Measurements from ENCODE around the gene RBP5.

Gene RBP5

DNA sequence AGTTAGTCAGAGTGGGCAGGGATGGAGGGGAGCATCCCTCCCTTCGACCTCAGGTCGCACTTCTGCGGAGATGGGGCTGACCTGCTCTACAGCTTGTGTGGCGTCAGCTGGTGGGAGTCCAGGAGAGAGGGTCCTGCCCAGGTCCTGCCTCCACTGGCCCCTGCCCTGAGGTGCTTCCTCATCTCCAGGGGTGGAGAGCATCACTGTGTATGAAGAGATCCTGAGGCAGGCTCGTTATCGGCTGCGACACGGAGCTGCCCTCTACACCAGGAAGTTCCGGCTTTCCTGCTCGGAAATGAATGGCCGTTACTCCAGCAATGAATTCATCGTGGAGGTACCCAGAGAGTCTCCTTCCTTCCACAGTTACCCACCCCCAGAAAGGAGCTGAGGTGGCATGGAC lies 21.7 kb upstream of the RBP5 start:
- intact Hi-C loops (cut with DNase I): no loop called here
- DNase-seq: no peak

DNA sequence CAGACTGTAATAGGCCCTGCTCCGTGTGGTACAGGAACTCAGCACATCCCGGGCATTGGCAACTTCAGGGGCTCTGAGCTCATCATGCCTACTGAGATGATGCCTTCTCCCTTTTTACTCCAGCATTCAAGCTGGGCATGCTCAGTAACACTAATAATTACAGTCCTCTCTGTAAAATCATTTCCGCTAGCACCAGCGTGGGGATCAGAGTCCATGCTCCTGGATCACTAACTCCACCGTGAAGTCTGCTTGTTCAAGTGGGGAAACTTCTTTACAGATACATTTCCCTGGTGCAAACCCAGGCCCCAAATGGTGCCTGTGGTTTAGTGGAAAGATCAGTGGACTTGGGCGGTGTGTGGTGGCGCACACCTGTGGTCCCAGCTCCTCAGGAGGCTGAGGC lies 18.2 kb upstream of the RBP5 start:
- DNase-seq: no peak
- intact Hi-C loops (cut with DNase I): no loop called here

GRCh38 chr12:7146228-7146627 lies 17.5 kb upstream of the RBP5 start:
- intact Hi-C loops (cut with DNase I): no loop called here

DNA sequence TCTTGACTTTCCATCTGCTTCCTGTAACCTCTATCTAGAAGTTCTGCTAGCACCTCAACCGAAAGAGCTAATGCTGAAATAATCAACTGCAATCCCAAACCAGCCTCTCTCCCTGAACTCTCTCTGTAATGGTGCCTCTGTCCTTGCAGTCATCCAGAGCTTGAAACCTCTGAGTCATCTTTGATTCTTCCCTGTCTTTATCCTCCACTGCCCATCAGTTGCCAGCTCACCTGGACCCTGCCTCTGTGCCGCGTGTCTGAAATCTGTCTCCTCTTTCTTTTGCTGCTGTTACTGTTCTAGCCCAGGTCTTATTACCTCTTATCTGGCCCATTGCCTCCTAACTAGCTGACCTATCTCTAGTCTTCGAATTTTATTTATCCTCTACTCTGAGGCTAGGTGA lies 17.0 kb upstream of the RBP5 start:
- intact Hi-C loops (cut with DNase I): no loop called here
- DNase-seq: no peak

More at GRCh38 chr12:7146228-7146627, 17.5 kb upstream of the RBP5 start:
- peak in 1 of 42 donors; percentile 8 for DNase-seq

GRCh38 chr12:7144414-7145120 lies 15.9 kb upstream of the RBP5 start:
- peak in 2 of 42 donors; percentile 10 to 30 for DNase-seq
- intact Hi-C loops (cut with DNase I): loop anchor here (5.0 kb wide), 1 partner anchor 43 kb away; the partner anchor contains the start of gene PEX5

DNA sequence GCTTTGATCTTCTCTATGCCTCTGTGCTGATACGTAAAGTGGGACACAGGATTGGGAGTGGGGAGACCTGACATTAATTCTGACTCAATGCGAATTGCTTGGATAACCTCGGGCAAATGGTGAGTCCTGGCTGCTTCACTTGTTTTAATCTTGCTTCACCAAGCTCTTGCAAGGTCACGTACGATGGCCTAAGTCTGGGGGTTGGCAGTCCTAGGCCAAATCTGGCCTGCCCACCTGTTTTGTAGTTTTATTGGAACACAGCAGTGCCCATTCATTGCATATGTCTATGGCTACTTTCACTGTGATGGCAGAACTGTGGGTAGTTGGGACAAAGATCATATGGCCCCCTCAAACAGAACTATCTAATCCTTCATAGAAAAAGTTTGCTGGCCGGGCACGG lies 14.9 kb upstream of the RBP5 start:
- intact Hi-C loops (cut with DNase I): loop anchor here (5.0 kb wide), 1 partner anchor 44 kb away; the partner anchor contains the start of gene PEX5

DNA sequence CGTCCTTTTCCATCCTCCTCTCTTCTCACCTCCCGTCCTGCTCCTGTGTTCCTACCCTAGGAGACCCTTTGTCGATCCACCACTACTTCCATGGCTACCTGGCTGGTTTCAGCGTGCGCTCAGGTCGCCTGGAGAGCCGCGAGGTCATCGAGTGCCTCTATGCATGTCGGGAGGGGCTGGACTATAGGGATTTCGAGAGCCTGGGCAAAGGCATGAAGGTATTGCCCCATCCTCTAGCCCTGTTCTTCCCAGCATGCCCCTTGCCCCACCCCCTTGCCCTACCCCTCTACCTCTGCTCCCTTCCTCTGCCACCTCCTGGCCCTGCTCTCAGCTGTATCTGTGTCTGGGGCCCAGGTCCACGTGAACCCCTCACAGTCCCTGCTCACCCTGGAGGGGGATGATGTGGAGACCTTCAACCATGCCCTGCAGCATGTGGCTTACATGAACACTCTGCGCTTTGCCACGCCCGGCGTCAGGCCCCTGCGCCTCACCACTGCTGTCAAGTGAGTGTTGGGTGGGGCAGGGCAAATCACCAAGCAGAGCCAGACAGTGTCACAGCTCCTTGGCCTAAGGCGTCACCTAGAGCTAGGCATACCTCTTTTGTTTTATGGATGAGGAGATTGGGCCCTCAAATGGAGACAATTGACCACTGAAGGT lies 14.2 kb upstream of the RBP5 start:
- intact Hi-C loops (cut with DNase I): loop anchor here (5.0 kb wide), 1 partner anchor 44 kb away; the partner anchor contains the start of gene PEX5
- no peak for DNase-seq

More for the DNA sequence above, 14.9 kb upstream of the RBP5 start:
- no peak for DNase-seq

GRCh38 chr12:7142056-7142644 lies 13.5 kb upstream of the RBP5 start:
- peak in 36 of 42 donors; percentile 22 to 78 (median 60) for DNase-seq
- intact Hi-C loops (cut with DNase I): loop anchor here (5.0 kb wide), 1 partner anchor 45 kb away; the partner anchor contains the start of gene PEX5

DNA sequence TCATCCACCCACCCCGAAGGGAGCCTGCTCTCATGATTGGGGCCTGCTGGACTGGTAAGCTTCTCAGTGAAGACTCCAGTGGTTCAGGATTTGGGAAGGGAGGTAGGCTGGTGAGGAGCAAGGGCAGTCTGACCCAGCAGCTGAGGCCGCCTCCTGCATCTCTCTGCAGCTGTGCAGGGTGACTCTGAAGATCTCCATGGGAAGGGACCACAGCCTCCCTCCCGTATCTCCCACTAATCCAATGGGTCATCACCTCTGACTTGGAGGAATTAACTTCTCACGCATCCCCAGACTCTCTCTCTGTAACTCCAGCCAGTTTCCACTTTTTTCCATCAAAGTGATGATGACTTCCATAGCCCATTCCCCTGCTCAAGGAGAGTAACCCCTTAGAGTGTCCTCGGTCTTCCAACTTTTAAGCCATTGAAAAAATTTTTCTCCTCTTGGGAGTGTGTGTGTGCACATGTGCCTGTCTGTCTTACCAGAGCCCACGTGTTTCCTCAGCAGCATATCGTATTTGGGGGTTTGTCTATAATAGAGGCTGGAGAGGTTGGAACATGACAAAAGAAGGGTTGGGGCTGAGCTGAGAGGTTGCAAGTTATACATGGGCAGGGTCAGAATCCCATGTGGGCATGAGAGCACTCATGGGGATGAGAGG lies 12.8 kb upstream of the RBP5 start:
- intact Hi-C loops (cut with DNase I): loop anchor here (5.0 kb wide), 1 partner anchor 46 kb away; the partner anchor contains the start of gene PEX5
- DNase-seq: no peak

DNA sequence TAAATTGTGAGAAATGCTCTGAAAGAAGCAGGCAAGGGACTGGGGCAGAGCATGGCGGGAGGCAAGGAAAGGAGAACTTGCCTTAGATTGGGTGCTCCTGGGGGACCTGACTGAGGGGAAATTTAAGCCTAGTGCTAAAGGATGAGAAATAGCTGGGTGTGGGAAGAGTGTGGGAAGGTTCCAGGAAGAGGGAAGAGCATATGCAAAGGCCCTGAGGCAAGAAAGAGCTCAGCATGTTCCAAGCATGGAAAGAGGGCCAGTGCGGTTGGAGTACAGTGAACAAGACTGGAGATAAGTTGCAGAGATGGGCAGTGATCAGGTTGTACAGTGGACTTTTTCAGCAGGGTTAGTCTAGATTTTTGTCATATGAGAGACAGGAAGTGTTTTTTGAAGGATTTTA lies 10.5 kb upstream of the RBP5 start:
- no peak for DNase-seq
- intact Hi-C loops (cut with DNase I): no loop called here

DNA sequence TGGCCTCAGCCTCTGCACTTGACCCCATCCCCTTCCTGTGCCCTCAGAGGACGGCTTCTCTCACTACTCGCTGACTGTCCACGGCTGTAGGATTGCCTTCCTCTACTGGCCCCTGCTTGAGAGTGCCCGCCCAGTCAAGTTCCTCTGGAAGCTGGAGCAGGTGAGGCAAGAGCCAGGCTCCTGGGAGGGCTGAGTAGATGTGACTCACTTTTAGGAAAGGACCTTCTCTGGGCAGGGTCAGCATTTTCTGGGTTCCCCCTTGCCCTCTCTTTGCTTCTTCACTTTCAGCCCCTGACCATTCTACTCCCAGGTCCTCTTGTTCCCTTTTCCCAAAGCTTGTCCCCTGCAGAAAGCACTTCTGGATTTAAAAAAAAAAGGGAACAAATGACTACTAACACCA lies 9.2 kb upstream of the RBP5 start:
- intact Hi-C loops (cut with DNase I): no loop called here

GRCh38 chr12:7136676-7137075 lies 8.0 kb upstream of the RBP5 start:
- no peak for DNase-seq
- intact Hi-C loops (cut with DNase I): no loop called here

More for the DNA sequence above, 9.2 kb upstream of the RBP5 start:
- DNase-seq: no peak

DNA sequence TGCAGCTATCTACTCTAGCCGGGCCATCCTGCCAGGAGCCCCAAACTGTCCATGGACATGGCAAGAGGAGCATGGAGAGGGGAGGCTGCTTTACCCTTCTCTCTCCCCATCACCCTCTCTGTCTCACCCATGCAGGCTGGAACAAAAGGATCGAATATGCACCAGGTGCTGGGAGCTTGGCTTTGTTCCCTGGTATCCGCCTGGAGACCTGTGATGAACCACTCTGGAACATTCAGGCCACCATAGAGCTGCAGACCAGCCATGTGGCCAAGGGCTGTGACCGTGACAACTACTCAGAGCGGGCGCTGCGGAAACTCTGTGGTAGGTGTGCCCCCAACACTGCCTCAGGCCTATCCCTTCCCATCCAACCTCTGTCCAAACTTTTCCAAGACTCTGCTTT lies 7.4 kb upstream of the RBP5 start:
- intact Hi-C loops (cut with DNase I): no loop called here
- DNase-seq: no peak

DNA sequence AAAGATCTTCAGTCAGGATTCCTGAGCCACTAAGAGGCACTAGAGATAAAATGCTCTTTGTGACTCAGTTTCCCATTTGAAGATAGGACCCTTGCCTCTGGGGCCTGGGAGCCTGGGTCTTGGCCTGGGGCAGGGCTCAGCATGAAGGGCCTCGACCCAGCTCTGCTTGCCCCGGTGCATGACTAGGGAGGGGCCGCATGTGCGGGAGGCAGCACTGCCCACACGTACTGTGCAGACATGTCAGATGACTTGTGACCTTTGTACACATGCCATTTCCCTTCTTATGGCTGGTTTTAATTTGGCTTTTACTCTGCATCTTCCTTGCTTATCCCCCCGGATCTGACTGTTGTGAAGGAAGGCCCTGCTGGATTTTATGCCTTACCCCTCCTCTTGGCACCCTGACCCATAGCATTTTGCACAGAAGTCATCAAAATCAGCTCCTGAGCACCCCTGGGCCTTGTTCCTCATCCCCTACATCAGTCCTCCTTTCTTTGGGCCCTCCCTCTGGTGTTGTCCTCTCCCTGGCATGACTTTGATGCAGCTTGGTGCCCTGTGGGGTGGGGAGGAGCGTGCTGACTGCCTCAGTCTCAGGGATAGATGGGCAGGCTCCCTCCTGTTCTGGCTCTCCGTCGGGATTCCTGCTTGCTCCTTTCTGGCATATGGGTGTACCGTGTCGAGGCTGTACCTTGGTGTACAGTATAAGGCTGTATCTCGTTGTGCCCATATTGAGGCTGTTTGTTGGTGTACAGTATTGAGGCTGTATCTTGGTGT lies 5.9 kb upstream of the RBP5 start:
- intact Hi-C loops (cut with DNase I): no loop called here
- DNase-seq: no peak

GRCh38 chr12:7131502-7131866 lies 2.8 kb upstream of the RBP5 start:
- intact Hi-C loops (cut with DNase I): no loop called here
- DNase-seq: no peak

DNA sequence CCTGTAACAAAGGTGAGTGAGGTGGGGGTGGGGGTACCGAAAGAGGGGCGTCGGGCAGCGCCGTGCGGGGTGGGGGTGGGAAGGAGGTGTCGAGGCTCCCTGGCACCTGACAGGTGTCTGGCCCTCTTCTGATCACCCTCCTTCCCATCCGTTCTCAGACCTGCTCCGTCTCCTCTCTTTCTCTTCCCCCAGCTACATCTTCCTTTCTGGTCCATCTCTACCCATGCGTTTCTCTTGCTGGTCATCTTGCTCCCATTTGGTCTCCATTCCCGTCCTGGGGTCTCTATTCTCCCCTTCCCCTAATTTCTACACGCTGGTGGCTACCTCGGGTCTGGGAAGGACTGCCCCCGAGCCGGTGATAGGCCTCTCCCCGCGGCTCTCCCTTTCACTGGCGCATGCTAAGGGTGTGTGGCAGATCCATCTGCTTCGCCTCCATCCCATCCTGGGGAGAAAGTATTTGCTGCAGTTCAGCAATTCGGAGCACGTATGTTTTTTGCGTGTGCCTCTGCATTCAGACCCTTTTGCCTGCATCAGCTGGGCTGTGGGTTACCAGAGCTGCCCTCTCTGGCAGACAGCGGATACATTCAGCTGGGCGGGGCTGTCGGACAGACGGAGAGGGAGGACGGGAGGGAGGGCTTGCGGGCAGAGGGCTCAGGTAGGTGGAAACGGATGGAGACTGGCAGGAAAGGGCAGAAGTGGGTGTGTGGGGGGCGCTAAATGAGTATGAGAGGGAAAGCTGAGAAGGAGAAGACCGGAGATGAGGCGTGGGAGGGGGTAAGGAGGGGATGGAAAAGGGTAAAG lies 2.2 kb upstream of the RBP5 start:
- peak; percentile 20 to 80 (median 54) for DNase-seq
- intact Hi-C loops (cut with DNase I): no loop called here

GRCh38 chr12:7129872-7130691 lies 1.4 kb upstream of the RBP5 start, which contains the start of gene CLSTN3:
CLSTN3 (plus strand) TSS chr12:7130371; CDS start chr12:7130649, 278 bp downstream.
- peak; percentile 66 to 95 (median 85) for DNase-seq
- intact Hi-C loops (cut with DNase I): no loop called here

All from head of caudate nucleus (tissue), 42 donors.